OCI-LY3 (cell line): Measurements from ENCODE around the gene LEMD3.

Experiments
- CTCF ChIP-seq: fragments of 200-600, 300-600 bp; sonication (generic); IDR thresholded peaks from 2 replicates; pipeline ENCODE4 v1.5.1; 2014; ENCODE audit warnings: antibody characterized with exemption, low read length, low read depth
- EZH2phosphoT487 ChIP-seq: fragments of 200-600 bp; shearing (Covaris generic); IDR thresholded peaks from 2 replicates; pipeline ENCODE4 v1.6.1; 2018; ENCODE audit warnings: antibody characterized with exemption, mixed run types, low read depth

DNA sequence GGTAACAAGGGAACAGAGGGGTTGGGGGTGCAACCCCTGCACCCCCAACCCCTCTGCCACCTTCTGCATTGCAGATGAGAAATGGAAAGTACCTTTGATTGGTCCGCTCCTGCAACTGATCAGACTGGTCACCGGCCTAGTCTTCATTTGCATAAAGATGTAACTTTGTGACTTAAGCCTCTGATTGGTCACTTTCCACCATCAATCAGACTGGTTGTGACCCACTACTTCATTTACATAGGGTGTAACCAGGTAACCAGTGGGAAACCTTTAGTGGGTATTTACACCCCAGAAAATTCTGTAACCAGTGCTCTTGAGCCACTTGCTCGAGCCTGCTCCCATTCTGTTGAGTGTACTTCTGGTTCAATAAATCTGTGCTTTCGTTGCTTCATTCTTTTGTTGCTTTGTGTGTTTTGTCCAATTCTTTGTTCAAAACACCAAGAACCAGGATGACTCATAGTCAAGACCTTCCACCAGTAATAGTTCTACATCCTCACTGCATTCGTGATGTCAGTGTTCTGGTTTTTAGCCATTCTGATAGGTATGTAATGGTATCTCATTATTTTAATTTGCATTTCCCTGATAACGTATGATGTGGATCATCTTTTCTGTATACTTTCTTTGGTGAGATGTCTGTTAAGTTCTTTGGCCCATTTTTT is 30.8 kb downstream of the LEMD3 start:
- no peak for TF ChIP-seq CTCF
- no peak for TF ChIP-seq EZH2phosphoT487
